HL-60 (cell line): ENCODE data around the gene YARS2.

Experiments used
- DNase-seq, 2 experiments: peaks; one replicate each; pipeline ENCODE4 v3.0.0-alpha.2; 2010 to 2020; ENCODE audit warnings: low read depth in 1 of 2, low spot score in 1 of 2
- H3K27ac ChIP-seq: fragments of 250-450 bp; sonication (Bioruptor Pico); replicated peaks from 2 replicates; pipeline ENCODE4 v1.5.1; 2020; ENCODE audit warnings: mild to moderate bottlenecking, moderate library complexity
- H3K27me3 ChIP-seq: fragments of 250-450 bp; sonication (Bioruptor Pico); 2 replicates; pipeline ENCODE4 v1.5.1; 2021; ENCODE audit warnings: mild to moderate bottlenecking, moderate library complexity; ENCODE audit not compliant: insufficient read depth, poor library complexity, severe bottlenecking
- H3K4me3 ChIP-seq: replicated peaks from 2 replicates; pipeline ENCODE4 v1.5.1; 2011; ENCODE audit warnings: mild to moderate bottlenecking, control low read depth, low read length; ENCODE audit not compliant: insufficient read depth
- GABPA ChIP-seq: IDR thresholded peaks from 2 replicates; pipeline ENCODE4 v1.6.1; 2012; ENCODE audit warnings: low read depth
- POLR2AphosphoS5 ChIP-seq: IDR thresholded peaks from 2 replicates; pipeline ENCODE4 v1.6.1; 2012; ENCODE audit warnings: low read depth
- SPI1 ChIP-seq: IDR thresholded peaks from 2 replicates; pipeline ENCODE4 v1.6.1; 2012; ENCODE audit warnings: low read depth, mild to moderate bottlenecking, borderline replicate concordance
- TF ChIP-seq, protein P1 (sequence below): IDR thresholded peaks from one replicate; pipeline ENCODE4 v1.5.1; 2011; ENCODE audit warnings: low read length, control low read depth, inconsistent platforms; ENCODE audit not compliant: insufficient read depth
- TF ChIP-seq, protein P2 (sequence below): IDR thresholded peaks from 2 replicates; pipeline ENCODE4 v1.6.1; 2012; ENCODE audit warnings: low read depth; ENCODE audit not compliant: insufficient replicate concordance

Gene YARS2

DNA sequence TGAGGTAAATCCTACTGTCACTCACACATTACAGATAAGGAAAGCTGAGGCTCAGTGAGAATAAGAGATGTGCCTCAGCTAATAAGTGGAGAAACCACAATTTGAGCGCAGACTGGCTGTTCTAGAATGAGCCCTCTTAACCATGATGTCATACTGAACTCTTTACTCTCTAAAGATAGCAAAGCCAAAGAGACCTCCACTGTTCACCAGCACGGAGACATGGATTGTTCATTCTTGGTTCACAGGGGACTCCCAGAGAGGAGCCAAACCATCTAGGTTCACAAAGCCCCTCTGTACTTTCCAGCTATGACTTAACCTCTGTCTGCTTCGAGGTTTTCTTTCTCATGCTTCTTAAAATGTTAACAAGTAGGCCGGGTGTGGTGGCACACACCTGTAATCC lies 32.7 kb upstream of the YARS2 start:
- H3K27ac ChIP-seq = no peak overlapping the region
- H3K27me3 ChIP-seq = no peaks in the 10 kb centered on the region
- TF ChIP-seq GABPA (no peak), POLR2AphosphoS5 (no peak), SPI1 (no peak)
- TF ChIP-seq, protein P1, sequence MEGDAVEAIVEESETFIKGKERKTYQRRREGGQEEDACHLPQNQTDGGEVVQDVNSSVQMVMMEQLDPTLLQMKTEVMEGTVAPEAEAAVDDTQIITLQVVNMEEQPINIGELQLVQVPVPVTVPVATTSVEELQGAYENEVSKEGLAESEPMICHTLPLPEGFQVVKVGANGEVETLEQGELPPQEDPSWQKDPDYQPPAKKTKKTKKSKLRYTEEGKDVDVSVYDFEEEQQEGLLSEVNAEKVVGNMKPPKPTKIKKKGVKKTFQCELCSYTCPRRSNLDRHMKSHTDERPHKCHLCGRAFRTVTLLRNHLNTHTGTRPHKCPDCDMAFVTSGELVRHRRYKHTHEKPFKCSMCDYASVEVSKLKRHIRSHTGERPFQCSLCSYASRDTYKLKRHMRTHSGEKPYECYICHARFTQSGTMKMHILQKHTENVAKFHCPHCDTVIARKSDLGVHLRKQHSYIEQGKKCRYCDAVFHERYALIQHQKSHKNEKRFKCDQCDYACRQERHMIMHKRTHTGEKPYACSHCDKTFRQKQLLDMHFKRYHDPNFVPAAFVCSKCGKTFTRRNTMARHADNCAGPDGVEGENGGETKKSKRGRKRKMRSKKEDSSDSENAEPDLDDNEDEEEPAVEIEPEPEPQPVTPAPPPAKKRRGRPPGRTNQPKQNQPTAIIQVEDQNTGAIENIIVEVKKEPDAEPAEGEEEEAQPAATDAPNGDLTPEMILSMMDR = no peak
- no peak overlapping the region for H3K4me3 ChIP-seq
- no peak for DNase-seq

DNA sequence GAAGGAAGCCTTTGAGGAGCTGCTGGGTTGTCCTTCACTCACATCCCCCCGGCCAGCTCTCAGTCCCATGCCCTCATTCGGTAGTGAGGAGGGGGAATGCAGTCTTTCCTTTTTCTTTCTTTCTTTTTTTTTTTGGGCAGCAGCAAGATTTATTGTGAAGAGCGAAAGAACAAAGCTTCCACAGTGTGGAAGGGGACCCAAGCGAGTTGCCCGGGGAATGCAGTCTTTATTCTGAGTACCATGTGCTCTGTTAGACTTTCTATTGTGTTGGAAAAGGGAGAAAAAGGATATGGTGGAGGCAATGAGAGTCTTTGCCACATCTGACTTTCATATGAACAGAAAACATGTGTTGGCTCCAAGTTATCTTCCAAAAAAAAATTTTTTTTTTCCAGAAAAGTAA lies 29.9 kb upstream of the YARS2 start:
- no peak overlapping the region for H3K27ac ChIP-seq
- DNase-seq = no peak
- TF ChIP-seq SPI1 = no peak
- TF ChIP-seq, protein P1 = no peak
- TF ChIP-seq POLR2AphosphoS5 = no peak
- TF ChIP-seq, protein P2, sequence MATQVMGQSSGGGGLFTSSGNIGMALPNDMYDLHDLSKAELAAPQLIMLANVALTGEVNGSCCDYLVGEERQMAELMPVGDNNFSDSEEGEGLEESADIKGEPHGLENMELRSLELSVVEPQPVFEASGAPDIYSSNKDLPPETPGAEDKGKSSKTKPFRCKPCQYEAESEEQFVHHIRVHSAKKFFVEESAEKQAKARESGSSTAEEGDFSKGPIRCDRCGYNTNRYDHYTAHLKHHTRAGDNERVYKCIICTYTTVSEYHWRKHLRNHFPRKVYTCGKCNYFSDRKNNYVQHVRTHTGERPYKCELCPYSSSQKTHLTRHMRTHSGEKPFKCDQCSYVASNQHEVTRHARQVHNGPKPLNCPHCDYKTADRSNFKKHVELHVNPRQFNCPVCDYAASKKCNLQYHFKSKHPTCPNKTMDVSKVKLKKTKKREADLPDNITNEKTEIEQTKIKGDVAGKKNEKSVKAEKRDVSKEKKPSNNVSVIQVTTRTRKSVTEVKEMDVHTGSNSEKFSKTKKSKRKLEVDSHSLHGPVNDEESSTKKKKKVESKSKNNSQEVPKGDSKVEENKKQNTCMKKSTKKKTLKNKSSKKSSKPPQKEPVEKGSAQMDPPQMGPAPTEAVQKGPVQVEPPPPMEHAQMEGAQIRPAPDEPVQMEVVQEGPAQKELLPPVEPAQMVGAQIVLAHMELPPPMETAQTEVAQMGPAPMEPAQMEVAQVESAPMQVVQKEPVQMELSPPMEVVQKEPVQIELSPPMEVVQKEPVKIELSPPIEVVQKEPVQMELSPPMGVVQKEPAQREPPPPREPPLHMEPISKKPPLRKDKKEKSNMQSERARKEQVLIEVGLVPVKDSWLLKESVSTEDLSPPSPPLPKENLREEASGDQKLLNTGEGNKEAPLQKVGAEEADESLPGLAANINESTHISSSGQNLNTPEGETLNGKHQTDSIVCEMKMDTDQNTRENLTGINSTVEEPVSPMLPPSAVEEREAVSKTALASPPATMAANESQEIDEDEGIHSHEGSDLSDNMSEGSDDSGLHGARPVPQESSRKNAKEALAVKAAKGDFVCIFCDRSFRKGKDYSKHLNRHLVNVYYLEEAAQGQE = no peak
- TF ChIP-seq GABPA = no peak
- H3K4me3 ChIP-seq = no peak overlapping the region
- peaks cover 2% of the 10 kb centered on the region for H3K27me3 ChIP-seq

DNA sequence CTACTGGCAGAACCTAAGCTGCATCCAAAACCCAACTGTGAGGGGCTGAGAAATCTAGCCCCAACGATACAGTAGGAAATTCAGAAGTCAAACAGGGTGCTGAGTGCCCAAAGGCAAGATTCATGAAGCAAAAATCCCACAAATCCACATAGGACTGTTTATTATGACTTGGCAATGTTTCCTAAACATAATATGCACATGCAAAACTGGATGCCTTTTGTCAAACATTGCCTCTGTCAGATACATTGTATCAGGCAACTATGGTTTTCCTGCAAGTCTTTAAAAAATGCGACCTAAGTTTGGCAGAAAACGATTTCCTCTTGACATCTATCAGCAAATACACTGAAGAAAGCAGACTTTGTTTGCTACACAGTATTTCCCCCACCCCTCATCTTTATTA lies 27.3 kb upstream of the YARS2 start:
- no peak overlapping the region for H3K4me3 ChIP-seq
- H3K27me3 ChIP-seq = peaks cover 4% of the 10 kb centered on the region
- H3K27ac ChIP-seq = no peak overlapping the region
- no peak for TF ChIP-seq POLR2AphosphoS5
- TF ChIP-seq GABPA = no peak
- TF ChIP-seq, protein P2 = no peak
- TF ChIP-seq, protein P1 = no peak
- TF ChIP-seq SPI1 = no peak
- DNase-seq = no peak

DNA sequence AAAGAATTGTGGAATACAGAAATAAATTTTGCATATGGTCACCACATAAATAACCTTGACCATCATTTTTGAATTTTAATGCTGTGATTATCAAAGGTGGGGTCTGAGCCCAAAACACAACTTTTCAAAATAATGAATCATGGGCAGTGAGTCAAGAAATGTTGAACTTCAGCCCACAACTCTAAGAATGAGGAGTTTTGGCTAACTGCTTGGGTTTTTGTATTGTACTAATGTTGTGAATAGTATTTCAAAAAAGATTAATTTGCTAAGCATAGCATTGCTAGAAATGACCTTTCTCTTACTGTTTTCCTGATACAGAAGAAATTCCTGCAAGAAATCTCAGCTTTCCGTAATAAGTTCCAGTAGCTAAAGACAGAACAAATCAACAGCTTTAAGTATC lies 24.4 kb upstream of the YARS2 start:
- no peak for TF ChIP-seq SPI1
- TF ChIP-seq GABPA = no peak
- no peak for TF ChIP-seq POLR2AphosphoS5
- TF ChIP-seq, protein P2 = no peak
- TF ChIP-seq, protein P1 = no peak
- Histone ChIP-seq H3K4me3 (no peak overlapping the region), H3K27ac (no peak overlapping the region), H3K27me3 (peaks cover 7% of the 10 kb centered on the region)
- no peak for DNase-seq
